ENCODE measurements around the gene CREB5. TPM values are rescaled to one million over a fixed set of nuclear protein-coding genes. Genes with fewer than 3 reads are reported as not detected.

The CREB5 gene
- polyA plus RNA-seq, 1 experiment, result 3.9 TPM

GRCh38 chr7:28747854-28748253, 335.5 kb downstream of the CREB5 start:
- ChIA-PET CTCF (interaction anchor here (1.3 kb wide), 1 partner anchor 18 kb away, joined by 3 read pairs; no protein-coding TSS in a partner anchor), POLR2A (no interaction called here)
- TF ChIP-seq, protein P1, sequence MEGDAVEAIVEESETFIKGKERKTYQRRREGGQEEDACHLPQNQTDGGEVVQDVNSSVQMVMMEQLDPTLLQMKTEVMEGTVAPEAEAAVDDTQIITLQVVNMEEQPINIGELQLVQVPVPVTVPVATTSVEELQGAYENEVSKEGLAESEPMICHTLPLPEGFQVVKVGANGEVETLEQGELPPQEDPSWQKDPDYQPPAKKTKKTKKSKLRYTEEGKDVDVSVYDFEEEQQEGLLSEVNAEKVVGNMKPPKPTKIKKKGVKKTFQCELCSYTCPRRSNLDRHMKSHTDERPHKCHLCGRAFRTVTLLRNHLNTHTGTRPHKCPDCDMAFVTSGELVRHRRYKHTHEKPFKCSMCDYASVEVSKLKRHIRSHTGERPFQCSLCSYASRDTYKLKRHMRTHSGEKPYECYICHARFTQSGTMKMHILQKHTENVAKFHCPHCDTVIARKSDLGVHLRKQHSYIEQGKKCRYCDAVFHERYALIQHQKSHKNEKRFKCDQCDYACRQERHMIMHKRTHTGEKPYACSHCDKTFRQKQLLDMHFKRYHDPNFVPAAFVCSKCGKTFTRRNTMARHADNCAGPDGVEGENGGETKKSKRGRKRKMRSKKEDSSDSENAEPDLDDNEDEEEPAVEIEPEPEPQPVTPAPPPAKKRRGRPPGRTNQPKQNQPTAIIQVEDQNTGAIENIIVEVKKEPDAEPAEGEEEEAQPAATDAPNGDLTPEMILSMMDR (IDR thresholded peaks at IDR 0.05; ENCODE audit: insufficient read depth, low read depth, low read length), result no peak
- Histone ChIP-seq H3K4me3 (ENCODE audit: low read depth, low read length) (no peak overlapping the region), H3K27me3 (ENCODE audit: control insufficient read depth, insufficient read depth, low read length) (no peaks in the 10 kb centered on the region), H3K36me3 (ENCODE audit: control insufficient read depth, insufficient read depth, low read length) (no peaks in the 10 kb centered on the region)
- no peak for DNase-seq (ENCODE audit: low read depth)

DNA sequence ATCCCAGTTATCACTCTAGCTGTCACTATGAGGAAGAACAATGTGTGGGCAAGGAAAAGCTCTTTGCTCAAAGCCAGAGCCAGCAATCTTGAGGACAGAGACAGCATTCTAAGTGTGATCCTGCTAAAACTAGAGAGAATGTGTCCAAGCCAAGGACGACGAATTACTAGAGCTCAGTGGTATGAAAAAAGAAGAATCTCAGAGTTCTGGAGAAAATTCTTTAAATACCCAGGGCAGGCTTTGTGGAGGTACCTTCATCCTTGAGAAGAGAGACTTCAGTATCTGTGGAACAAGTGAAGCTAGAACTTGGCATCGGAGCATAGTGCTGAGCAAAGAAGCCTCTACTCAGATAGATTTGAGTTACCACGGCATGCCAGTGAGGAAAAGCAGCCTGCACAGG, 336.0 kb downstream of the CREB5 start:
- H3K27me3 ChIP-seq (ENCODE audit: control insufficient read depth, insufficient read depth, low read length), result no peaks in the 10 kb centered on the region
- DNase-seq (ENCODE audit: low read depth), result no peak
- ChIA-PET CTCF (no interaction called here), POLR2A (no interaction called here)
- H3K4me3 ChIP-seq (ENCODE audit: low read depth, low read length), result no peak overlapping the region
- TF ChIP-seq, protein P1 (IDR thresholded peaks at IDR 0.05; ENCODE audit: insufficient read depth, low read depth, low read length), result no peak
- H3K36me3 ChIP-seq (ENCODE audit: control insufficient read depth, insufficient read depth, low read length), result no peaks in the 10 kb centered on the region

DNA sequence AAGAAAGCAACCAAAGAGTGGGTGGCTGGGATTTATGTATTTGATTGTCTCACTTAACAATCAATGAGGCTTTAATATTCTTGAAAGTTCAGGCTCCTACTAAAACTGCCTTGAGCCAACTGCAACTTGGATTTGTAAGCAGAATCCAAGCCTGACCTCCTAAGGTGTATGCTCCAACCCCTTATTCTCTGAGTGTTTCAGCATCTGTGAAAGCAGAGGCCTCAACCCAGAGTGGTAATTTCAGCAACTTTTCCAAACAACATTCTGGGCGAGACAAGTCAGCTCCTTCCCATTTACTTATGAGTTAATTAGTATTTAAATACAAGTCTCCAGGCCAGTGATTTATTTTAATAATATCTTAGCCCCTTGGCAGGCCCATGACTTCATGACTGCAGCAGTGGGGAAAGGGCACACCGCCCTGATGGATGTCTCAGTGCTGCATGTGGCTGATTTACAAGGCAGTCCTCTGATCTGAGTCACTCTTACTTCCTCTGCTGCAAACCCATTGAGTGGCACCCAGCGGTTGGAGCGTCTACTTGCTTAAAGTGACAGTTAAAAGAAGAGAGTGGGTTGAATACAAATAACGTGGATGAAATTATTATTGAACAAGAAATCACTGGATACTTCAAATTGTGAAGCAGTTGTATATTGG, 336.7 kb downstream of the CREB5 start:
- no peak for DNase-seq (ENCODE audit: low read depth)
- Histone ChIP-seq H3K4me3 (ENCODE audit: low read depth, low read length) (no peak overlapping the region), H3K36me3 (ENCODE audit: control insufficient read depth, insufficient read depth, low read length) (no peaks in the 10 kb centered on the region), H3K27me3 (ENCODE audit: control insufficient read depth, insufficient read depth, low read length) (no peaks in the 10 kb centered on the region)
- TF ChIP-seq, protein P1 (IDR thresholded peaks at IDR 0.05; ENCODE audit: insufficient read depth, low read depth, low read length), result no peak
- CTCF ChIA-PET, result interaction anchor here (0.6 kb wide), 1 partner anchor 55 kb away, joined by 4 read pairs; no protein-coding TSS in a partner anchor
- POLR2A ChIA-PET, result no interaction called here

GRCh38 chr7:28749638-28750037, 337.3 kb downstream of the CREB5 start:
- ChIA-PET POLR2A (no interaction called here), CTCF (interaction anchor here (0.6 kb wide), 1 partner anchor 56 kb away, joined by 4 read pairs; no protein-coding TSS in a partner anchor)
- Histone ChIP-seq H3K27me3 (ENCODE audit: control insufficient read depth, insufficient read depth, low read length) (no peaks in the 10 kb centered on the region), H3K36me3 (ENCODE audit: control insufficient read depth, insufficient read depth, low read length) (no peaks in the 10 kb centered on the region), H3K4me3 (ENCODE audit: low read depth, low read length) (no peak overlapping the region)
- TF ChIP-seq, protein P1 (IDR thresholded peaks at IDR 0.05; ENCODE audit: insufficient read depth, low read depth, low read length), result no peak
- no peak for DNase-seq (ENCODE audit: low read depth)

DNA sequence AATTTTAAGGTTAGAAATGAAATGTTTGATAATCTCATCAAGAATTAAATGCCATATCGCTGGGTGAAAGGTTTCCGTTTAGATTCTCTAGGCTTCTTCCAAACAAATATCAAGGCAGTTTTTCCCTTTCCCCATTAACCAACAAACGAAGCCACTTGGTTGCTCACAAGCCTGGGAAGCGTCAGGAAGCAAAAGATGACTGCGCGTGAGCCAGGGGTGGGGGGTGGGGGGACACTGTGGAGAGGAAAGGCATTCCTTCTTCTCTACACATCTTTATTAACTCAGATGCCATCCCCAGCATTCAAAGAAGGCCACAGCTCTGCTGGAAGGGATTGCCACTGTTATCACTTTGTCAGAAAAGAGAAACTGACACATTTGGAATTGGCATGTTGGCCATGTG, 338.7 kb downstream of the CREB5 start:
- ChIA-PET CTCF (no interaction called here), POLR2A (no interaction called here)
- TF ChIP-seq, protein P1 (IDR thresholded peaks at IDR 0.05; ENCODE audit: insufficient read depth, low read depth, low read length), result no peak
- Histone ChIP-seq H3K36me3 (ENCODE audit: control insufficient read depth, insufficient read depth, low read length) (no peaks in the 10 kb centered on the region), H3K4me3 (ENCODE audit: low read depth, low read length) (no peak overlapping the region), H3K27me3 (ENCODE audit: control insufficient read depth, insufficient read depth, low read length) (no peaks in the 10 kb centered on the region)
- DNase-seq (ENCODE audit: low read depth), result no peak

Data from BJ (cell line).